ENCODE results near the gene LTBP3.

Gene LTBP3

GRCh38 chr11:65505466-65506289 is 52.5 kb downstream of the LTBP3 start:
- FAIRE-seq = no peak

DNA sequence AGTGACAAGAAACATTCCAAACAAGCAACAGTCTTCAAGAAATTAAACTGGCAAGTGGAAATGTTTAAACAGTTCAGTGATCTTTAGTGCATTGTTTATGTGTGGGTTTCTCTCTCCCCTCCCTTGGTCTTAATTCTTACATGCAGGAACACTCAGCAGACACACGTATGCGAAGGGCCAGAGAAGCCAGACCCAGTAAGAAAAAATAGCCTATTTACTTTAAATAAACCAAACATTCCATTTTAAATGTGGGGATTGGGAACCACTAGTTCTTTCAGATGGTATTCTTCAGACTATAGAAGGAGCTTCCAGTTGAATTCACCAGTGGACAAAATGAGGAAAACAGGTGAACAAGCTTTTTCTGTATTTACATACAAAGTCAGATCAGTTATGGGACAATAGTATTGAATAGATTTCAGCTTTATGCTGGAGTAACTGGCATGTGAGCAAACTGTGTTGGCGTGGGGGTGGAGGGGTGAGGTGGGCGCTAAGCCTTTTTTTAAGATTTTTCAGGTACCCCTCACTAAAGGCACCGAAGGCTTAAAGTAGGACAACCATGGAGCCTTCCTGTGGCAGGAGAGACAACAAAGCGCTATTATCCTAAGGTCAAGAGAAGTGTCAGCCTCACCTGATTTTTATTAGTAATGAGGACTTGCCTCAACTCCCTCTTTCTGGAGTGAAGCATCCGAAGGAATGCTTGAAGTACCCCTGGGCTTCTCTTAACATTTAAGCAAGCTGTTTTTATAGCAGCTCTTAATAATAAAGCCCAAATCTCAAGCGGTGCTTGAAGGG is 53.3 kb downstream of the LTBP3 start:
- no peak for FAIRE-seq

DNA sequence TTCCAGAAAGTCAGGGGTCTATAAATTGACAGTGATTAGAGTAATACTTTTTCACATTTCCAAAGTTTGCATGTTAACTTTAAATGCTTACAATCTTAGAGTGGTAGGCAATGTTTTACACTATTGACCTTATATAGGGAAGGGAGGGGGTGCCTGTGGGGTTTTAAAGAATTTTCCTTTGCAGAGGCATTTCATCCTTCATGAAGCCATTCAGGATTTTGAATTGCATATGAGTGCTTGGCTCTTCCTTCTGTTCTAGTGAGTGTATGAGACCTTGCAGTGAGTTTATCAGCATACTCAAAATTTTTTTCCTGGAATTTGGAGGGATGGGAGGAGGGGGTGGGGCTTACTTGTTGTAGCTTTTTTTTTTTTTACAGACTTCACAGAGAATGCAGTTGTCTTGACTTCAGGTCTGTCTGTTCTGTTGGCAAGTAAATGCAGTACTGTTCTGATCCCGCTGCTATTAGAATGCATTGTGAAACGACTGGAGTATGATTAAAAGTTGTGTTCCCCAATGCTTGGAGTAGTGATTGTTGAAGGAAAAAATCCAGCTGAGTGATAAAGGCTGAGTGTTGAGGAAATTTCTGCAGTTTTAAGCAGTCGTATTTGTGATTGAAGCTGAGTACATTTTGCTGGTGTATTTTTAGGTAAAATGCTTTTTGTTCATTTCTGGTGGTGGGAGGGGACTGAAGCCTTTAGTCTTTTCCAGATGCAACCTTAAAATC is 54.0 kb downstream of the LTBP3 start:
- no peak for FAIRE-seq

DNA sequence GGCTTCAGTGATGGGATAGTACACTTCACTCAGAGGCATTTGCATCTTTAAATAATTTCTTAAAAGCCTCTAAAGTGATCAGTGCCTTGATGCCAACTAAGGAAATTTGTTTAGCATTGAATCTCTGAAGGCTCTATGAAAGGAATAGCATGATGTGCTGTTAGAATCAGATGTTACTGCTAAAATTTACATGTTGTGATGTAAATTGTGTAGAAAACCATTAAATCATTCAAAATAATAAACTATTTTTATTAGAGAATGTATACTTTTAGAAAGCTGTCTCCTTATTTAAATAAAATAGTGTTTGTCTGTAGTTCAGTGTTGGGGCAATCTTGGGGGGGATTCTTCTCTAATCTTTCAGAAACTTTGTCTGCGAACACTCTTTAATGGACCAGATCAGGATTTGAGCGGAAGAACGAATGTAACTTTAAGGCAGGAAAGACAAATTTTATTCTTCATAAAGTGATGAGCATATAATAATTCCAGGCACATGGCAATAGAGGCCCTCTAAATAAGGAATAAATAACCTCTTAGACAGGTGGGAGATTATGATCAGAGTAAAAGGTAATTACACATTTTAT is 54.7 kb downstream of the LTBP3 start:
- FAIRE-seq = no peak

DNA sequence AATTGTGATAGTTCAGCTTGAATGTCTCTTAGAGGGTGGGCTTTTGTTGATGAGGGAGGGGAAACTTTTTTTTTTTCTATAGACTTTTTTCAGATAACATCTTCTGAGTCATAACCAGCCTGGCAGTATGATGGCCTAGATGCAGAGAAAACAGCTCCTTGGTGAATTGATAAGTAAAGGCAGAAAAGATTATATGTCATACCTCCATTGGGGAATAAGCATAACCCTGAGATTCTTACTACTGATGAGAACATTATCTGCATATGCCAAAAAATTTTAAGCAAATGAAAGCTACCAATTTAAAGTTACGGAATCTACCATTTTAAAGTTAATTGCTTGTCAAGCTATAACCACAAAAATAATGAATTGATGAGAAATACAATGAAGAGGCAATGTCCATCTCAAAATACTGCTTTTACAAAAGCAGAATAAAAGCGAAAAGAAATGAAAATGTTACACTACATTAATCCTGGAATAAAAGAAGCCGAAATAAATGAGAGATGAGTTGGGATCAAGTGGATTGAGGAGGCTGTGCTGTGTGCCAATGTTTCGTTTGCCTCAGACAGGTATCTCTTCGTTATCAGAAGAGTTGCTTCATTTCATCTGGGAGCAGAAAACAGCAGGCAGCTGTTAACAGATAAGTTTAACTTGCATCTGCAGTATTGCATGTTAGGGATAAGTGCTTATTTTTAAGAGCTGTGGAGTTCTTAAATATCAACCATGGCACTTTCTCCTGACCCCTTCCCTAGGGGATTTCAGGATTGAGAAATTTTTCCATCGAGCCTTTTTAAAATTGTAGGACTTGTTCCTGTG is 55.4 kb downstream of the LTBP3 start:
- FAIRE-seq = no peak

GRCh38 chr11:65502274-65502554 is 55.9 kb downstream of the LTBP3 start:
- no peak for FAIRE-seq

- no peak for FAIRE-seq
Observed at GRCh38 chr11:65501472-65502273, 56.5 kb downstream of the LTBP3 start.

- no peak for FAIRE-seq
Observed at GRCh38 chr11:65501186-65501471, 57.0 kb downstream of the LTBP3 start.

- no peak for FAIRE-seq
Observed at GRCh38 chr11:65500387-65501185, 57.6 kb downstream of the LTBP3 start.

GRCh38 chr11:65499713-65500386 is 58.3 kb downstream of the LTBP3 start:
- FAIRE-seq = peak; percentile 17

GRCh38 chr11:65498977-65499712 is 59.0 kb downstream of the LTBP3 start, which contains the start of gene MALAT1:
Gene MALAT1 (plus strand): TSS chr11:65499045.
- no peak for FAIRE-seq

DNA sequence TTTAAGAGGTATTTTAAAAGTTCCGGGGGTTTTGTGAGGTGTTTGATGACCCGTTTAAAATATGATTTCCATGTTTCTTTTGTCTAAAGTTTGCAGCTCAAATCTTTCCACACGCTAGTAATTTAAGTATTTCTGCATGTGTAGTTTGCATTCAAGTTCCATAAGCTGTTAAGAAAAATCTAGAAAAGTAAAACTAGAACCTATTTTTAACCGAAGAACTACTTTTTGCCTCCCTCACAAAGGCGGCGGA is 59.5 kb downstream of the LTBP3 start:
- peak; percentile 75 for FAIRE-seq

DNA sequence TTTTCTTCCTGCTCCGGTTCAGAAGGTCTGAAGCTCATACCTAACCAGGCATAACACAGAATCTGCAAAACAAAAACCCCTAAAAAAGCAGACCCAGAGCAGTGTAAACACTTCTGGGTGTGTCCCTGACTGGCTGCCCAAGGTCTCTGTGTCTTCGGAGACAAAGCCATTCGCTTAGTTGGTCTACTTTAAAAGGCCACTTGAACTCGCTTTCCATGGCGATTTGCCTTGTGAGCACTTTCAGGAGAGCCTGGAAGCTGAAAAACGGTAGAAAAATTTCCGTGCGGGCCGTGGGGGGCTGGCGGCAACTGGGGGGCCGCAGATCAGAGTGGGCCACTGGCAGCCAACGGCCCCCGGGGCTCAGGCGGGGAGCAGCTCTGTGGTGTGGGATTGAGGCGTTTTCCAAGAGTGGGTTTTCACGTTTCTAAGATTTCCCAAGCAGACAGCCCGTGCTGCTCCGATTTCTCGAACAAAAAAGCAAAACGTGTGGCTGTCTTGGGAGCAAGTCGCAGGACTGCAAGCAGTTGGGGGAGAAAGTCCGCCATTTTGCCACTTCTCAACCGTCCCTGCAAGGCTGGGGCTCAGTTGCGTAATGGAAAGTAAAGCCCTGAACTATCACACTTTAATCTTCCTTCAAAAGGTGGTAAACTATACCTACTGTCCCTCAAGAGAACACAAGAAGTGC is 60.0 kb downstream of the LTBP3 start:
- no peak for FAIRE-seq

- no peak for FAIRE-seq
Observed at GRCh38 chr11:65497141-65498041, 60.8 kb downstream of the LTBP3 start.

DNA sequence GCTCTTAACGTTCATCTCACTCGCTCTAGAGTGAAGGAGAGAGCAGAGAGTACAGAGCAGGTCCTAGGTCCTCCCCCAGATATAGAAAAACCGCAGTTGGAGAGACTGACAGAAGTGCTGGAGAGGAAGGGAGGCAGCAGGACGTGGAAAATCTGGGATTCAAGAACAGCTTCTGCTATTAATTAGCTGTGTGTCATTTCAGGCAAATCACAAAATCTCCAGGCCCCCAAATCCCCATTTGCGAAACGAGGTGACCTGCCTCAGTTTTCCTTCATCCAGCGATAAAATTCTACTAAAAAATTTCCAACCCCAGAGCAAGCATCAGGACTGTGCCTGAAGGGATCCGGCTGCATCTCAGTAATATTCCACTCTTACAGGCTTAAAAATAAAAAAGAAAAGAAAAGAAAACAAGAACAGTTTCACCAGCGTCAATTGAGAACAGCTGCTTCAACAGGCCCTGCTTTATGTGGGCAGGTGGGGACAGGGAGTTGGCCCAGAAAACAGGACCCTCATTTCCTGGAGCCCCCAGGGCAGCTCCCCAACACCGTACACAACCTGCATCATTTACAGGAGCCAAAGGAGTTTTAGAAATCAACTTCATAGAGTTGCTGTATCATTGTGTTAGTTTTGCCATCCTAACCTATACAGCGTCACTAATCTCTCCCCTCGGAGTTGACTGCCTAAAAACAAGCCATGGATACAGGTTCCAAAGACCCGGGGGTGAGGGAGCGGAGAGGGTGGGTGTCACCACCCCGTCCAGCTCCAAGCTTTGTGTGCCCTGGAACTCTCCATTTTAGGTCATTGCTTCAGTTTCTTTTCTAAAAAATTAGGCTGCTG is 61.6 kb downstream of the LTBP3 start:
- no peak for FAIRE-seq

GRCh38 chr11:65493367-65494176 is 64.6 kb downstream of the LTBP3 start:
- FAIRE-seq = no peak
